SK-N-SH treated with all-trans-retinoic acid at 6 μM for 48 hours (cell line): ENCODE measurements around the gene PRLH.

Source experiments
- CSRNP3 ChIP-seq: fragments of 250-450 bp; sonication (Bioruptor Pico); IDR thresholded peaks from 2 replicates; pipeline ENCODE4 v1.5.1; 2021; ENCODE audit warnings: mild to moderate bottlenecking, moderate library complexity
- PATZ1 ChIP-seq: fragments of 250-450 bp; sonication (Bioruptor Pico); IDR thresholded peaks from 2 replicates; pipeline ENCODE4 v1.8.0; 2020; ENCODE audit warnings: mild to moderate bottlenecking, moderate library complexity, borderline replicate concordance
- SNAI2 ChIP-seq: fragments of 250-450 bp; sonication (Bioruptor Pico); IDR thresholded peaks from 2 replicates; pipeline ENCODE4 v1.5.0; 2020; ENCODE audit warnings: mild to moderate bottlenecking, moderate library complexity
- TOX ChIP-seq: fragments of 250-450 bp; sonication (Bioruptor Pico); IDR thresholded peaks from 2 replicates; pipeline ENCODE4 v1.8.0; 2021; ENCODE audit warnings: mild to moderate bottlenecking, moderate library complexity, borderline replicate concordance

- TF ChIP-seq PATZ1 (CRISPR knock-in tag) = no peak
- TF ChIP-seq CSRNP3 (CRISPR knock-in tag) = no peak
- TF ChIP-seq SNAI2 (CRISPR knock-in tag) = no peak
- TF ChIP-seq TOX (CRISPR knock-in tag) = no peak
Observed at GRCh38 chr2:237517990-237518389, 48.4 kb upstream of the PRLH start.
